GM04503 (cell line): Measurements from ENCODE around the gene MSANTD1.
"Not testable (repeated sequence)": the region's sequence is repeated elsewhere in the genome, so short reads cannot be mapped to it uniquely, and the experiment has no call there.

ENCODE experiments used
- DNase-seq: peaks from one replicate; pipeline ENCODE4 v3.0.0-alpha.2; 2012; ENCODE audit warnings: low read depth

The MSANTD1 gene

GRCh38 chr4:3290889-3291321 lies 41.9 kb downstream of the MSANTD1 start:
- no peak for DNase-seq

GRCh38 chr4:3291411-3291968 lies 42.5 kb downstream of the MSANTD1 start:
- DNase-seq, result no peak

GRCh38 chr4:3291969-3292570 lies 43.1 kb downstream of the MSANTD1 start:
- DNase-seq, result no peak

GRCh38 chr4:3292571-3293400 lies 43.8 kb downstream of the MSANTD1 start, which contains the start of gene RGS12:
Gene RGS12 (plus strand): TSS chr4:3293021. CDS start chr4:3316171, 23,150 bp downstream.
- DNase-seq, result peak; percentile 45

- no peak for DNase-seq
Measured at GRCh38 chr4:3293401-3294391, 44.7 kb downstream of the MSANTD1 start.

- no peak for DNase-seq
Measured at GRCh38 chr4:3294401-3295241, 45.7 kb downstream of the MSANTD1 start.

- no peak for DNase-seq
Measured at GRCh38 chr4:3295837-3296624, 47.1 kb downstream of the MSANTD1 start.

- DNase-seq, result no peak
Measured at GRCh38 chr4:3296651-3297050, 47.7 kb downstream of the MSANTD1 start.

GRCh38 chr4:3297066-3297859 lies 48.3 kb downstream of the MSANTD1 start:
- DNase-seq, result no peak

GRCh38 chr4:3299122-3299975 lies 50.4 kb downstream of the MSANTD1 start:
- no peak for DNase-seq

- DNase-seq, result no peak
Measured at GRCh38 chr4:3299976-3300671, 51.2 kb downstream of the MSANTD1 start.

- not testable (repeated sequence) for DNase-seq
Measured at GRCh38 chr4:3300882-3301281, 51.9 kb downstream of the MSANTD1 start.

GRCh38 chr4:3301450-3302172 lies 52.7 kb downstream of the MSANTD1 start:
- DNase-seq, result no peak

- no peak for DNase-seq
Measured at GRCh38 chr4:3302173-3302785, 53.3 kb downstream of the MSANTD1 start.

GRCh38 chr4:3302786-3303564 lies 54.0 kb downstream of the MSANTD1 start:
- DNase-seq, result no peak

- DNase-seq, result no peak
Measured at GRCh38 chr4:3303565-3303824, 54.5 kb downstream of the MSANTD1 start.
